Activated CD4-positive, alpha-beta memory T cell treated with anti-CD3 and anti-CD28 coated beads, Interleukin-2, amount 10 ng/mL, durations not matched to agents 7 days and 5 days (primary cell): ENCODE data around the gene USP36. TPM values are rescaled to one million over a fixed set of nuclear protein-coding genes. Genes with fewer than 3 reads are reported as not detected.

Experiments
- CTCF ChIA-PET: fragments of 350-600 bp; sonication (Branson Sonifier 250); formaldehyde crosslinking; loops from one replicate; lab custom pipeline; 2021; ENCODE audit warnings: antibody characterized with exemption, inconsistent platforms; lab: Charles Lee
- POLR2A ChIA-PET: fragments of 350-600 bp; sonication (Branson Sonifier 250); formaldehyde crosslinking; loops from one replicate; lab custom pipeline; 2021; ENCODE audit warnings: antibody characterized with exemption; lab: Charles Lee
- DNase-seq: peaks from one replicate; pipeline ENCODE4 v3.0.0-alpha.2; 2020
- H3K27ac Mint-ChIP-seq: one replicate; pipeline ENCODE4 v1.8.0; 2021; ENCODE audit warnings: mild to moderate bottlenecking, mixed read lengths
- H3K27me3 Mint-ChIP-seq: one replicate; pipeline ENCODE4 v1.8.0; 2021; ENCODE audit warnings: mixed read lengths
- H3K36me3 Mint-ChIP-seq: one replicate; pipeline ENCODE4 v1.8.0; 2021; ENCODE audit warnings: low read depth, mixed read lengths
- H3K4me1 Mint-ChIP-seq: one replicate; pipeline ENCODE4 v1.8.0; 2021; ENCODE audit warnings: mixed read lengths
- H3K4me3 Mint-ChIP-seq: one replicate; pipeline ENCODE4 v1.8.0; 2021; ENCODE audit warnings: mild to moderate bottlenecking, mixed read lengths
- H3K9me3 Mint-ChIP-seq: one replicate; pipeline ENCODE4 v1.8.0; 2021; ENCODE audit warnings: mixed read lengths
- total RNA-seq, 2 experiments: library from RNA; stranded (reverse); gene quantifications; one replicate each; pipeline ENCODE4 v1.2.3, GENCODE V29; 2021

USP36 gene
- total RNA-seq, 2 experiments from 2014 or later: 95.4 to 96.8 TPM

- peak; percentile 89 for DNase-seq
- H3K36me3 Mint-ChIP-seq: peaks cover 50% of the 10 kb centered on the region
- POLR2A ChIA-PET: interaction anchor here (0.8 to 31.8 kb wide), 14 partner anchors 9 to 93 kb away, joined by 3 to 861 read pairs (median 10); partner anchors contain the start of gene CYTH1
- peak overlapping the region; percentile 69 for H3K4me3 Mint-ChIP-seq
- no peaks in the 10 kb centered on the region for H3K9me3 Mint-ChIP-seq
- H3K27me3 Mint-ChIP-seq: no peaks in the 10 kb centered on the region
- peaks cover 93% of the 10 kb centered on the region for H3K4me1 Mint-ChIP-seq
- CTCF ChIA-PET: interaction anchor here (0.6 to 5.8 kb wide), 14 partner anchors 10 to 389 kb away, joined by 3 to 40 read pairs (median 5); partner anchors contain the start of gene SOCS3
- peak overlapping the region; percentile 90 for H3K27ac Mint-ChIP-seq
Observed at GRCh38 chr17:78748730-78749317, 91.8 kb downstream of the USP36 start.

GRCh38 chr17:78748048-78748729 is 92.4 kb downstream of the USP36 start:
- peak; percentile 72 for DNase-seq
- POLR2A ChIA-PET: interaction anchor here (0.8 to 31.8 kb wide), 17 partner anchors 8 to 93 kb away, joined by 3 to 861 read pairs (median 6); partner anchors contain the start of gene CYTH1
- Mint-ChIP-seq H3K4me1 (peaks cover 95% of the 10 kb centered on the region), H3K36me3 (peaks cover 51% of the 10 kb centered on the region), H3K27ac (peak overlapping the region; percentile 90), H3K4me3 (peak overlapping the region; percentile 69), H3K27me3 (no peaks in the 10 kb centered on the region), H3K9me3 (no peaks in the 10 kb centered on the region)
- CTCF ChIA-PET: interaction anchor here (0.7 to 5.8 kb wide), 13 partner anchors 11 to 388 kb away, joined by 3 to 40 read pairs (median 6); partner anchors contain the start of gene SOCS3

GRCh38 chr17:78747488-78747887 is 93.1 kb downstream of the USP36 start:
- DNase-seq: no peak
- Mint-ChIP-seq H3K27ac (peak overlapping the region; percentile 90), H3K9me3 (no peaks in the 10 kb centered on the region), H3K4me3 (peak overlapping the region; percentile 37), H3K27me3 (no peaks in the 10 kb centered on the region), H3K36me3 (peaks cover 51% of the 10 kb centered on the region), H3K4me1 (peaks cover 94% of the 10 kb centered on the region)
- POLR2A ChIA-PET: interaction anchor here (0.8 to 31.8 kb wide), 15 partner anchors 8 to 90 kb away, joined by 3 to 861 read pairs (median 9); partner anchors contain the start of gene CYTH1
- CTCF ChIA-PET: interaction anchor here (0.5 to 5.8 kb wide), 10 partner anchors 11 to 39 kb away, joined by 3 to 40 read pairs (median 8); no protein-coding TSS in a partner anchor

- H3K4me3 Mint-ChIP-seq: peak overlapping the region; percentile 37
- H3K27ac Mint-ChIP-seq: peak overlapping the region; percentile 90
- peaks cover 94% of the 10 kb centered on the region for H3K4me1 Mint-ChIP-seq
- no peaks in the 10 kb centered on the region for H3K27me3 Mint-ChIP-seq
- CTCF ChIA-PET: interaction anchor here (0.8 to 5.8 kb wide), 7 partner anchors 10 to 31 kb away, joined by 3 to 40 read pairs (median 16); no protein-coding TSS in a partner anchor
- DNase-seq: no peak
- POLR2A ChIA-PET: interaction anchor here (0.9 to 31.8 kb wide), 8 partner anchors 10 to 81 kb away, joined by 3 to 861 read pairs (median 30); partner anchors contain the start of gene CYTH1
- H3K36me3 Mint-ChIP-seq: peaks cover 48% of the 10 kb centered on the region
- no peaks in the 10 kb centered on the region for H3K9me3 Mint-ChIP-seq
Observed at GRCh38 chr17:78746949-78747269, 93.7 kb downstream of the USP36 start.

GRCh38 chr17:78746263-78746948 is 94.2 kb downstream of the USP36 start:
- Mint-ChIP-seq H3K27ac (peak overlapping the region; percentile 90), H3K4me3 (peak overlapping the region; percentile 44), H3K36me3 (peaks cover 49% of the 10 kb centered on the region), H3K9me3 (no peaks in the 10 kb centered on the region), H3K27me3 (no peaks in the 10 kb centered on the region), H3K4me1 (peaks cover 94% of the 10 kb centered on the region)
- CTCF ChIA-PET: interaction anchor here (0.8 to 5.8 kb wide), 7 partner anchors 10 to 30 kb away, joined by 3 to 40 read pairs (median 16); no protein-coding TSS in a partner anchor
- no peak for DNase-seq
- POLR2A ChIA-PET: interaction anchor here (0.9 to 31.8 kb wide), 7 partner anchors 10 to 81 kb away, joined by 3 to 861 read pairs (median 30); partner anchors contain the start of gene CYTH1

Other genes starting within 250 kb of the USP36 start
- 100 to 1,000 TPM; 288 to 309 TPM for gene CYTH1, start 58.5 kb downstream of the USP36 start, total RNA-seq
- gene CEP295NL, start 62.4 kb upstream of the USP36 start, total RNA-seq: not detected
- 1 to 10 TPM; 3.3 TPM for gene TIMP2, start 84.6 kb upstream of the USP36 start, total RNA-seq
- 100 to 1,000 TPM; 209 to 219 TPM for gene LGALS3BP, start 139.1 kb upstream of the USP36 start, total RNA-seq
- gene CANT1, start 168.9 kb upstream of the USP36 start, total RNA-seq: 10 to 100 TPM; 78.4 to 81.1 TPM
- gene C1QTNF1, start 183.4 kb upstream of the USP36 start, total RNA-seq: not detected
- 10 to 100 TPM; 28.5 to 28.9 TPM for gene ENGASE, start 234.0 kb upstream of the USP36 start, total RNA-seq